ENCODE results near the gene RNF157.
"Not testable (repeated sequence)": the region's sequence is repeated elsewhere in the genome, so short reads cannot be mapped to it uniquely, and the experiment has no call there.

DNA sequence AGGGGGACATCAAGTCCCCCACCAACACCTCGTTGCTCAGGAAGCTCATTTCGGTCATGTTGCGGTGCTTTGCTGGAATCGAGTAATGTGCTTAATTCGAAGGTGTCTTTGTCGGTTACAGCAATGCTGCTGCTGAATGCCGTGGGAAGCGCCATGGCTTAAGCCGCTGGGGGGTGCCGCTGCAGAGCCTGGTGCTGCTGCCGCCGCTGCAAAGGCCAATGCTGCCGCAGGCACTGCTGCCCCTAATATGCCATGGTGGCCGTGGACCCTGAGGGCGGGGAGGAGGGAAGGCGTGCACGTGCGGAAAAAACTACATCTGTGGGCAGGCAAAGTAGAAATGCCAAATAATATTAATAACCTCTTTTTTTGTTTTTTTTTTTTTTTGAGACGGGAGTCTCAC lies 13.5 kb downstream of the RNF157 start:
- TF ChIP-seq, protein P1, sequence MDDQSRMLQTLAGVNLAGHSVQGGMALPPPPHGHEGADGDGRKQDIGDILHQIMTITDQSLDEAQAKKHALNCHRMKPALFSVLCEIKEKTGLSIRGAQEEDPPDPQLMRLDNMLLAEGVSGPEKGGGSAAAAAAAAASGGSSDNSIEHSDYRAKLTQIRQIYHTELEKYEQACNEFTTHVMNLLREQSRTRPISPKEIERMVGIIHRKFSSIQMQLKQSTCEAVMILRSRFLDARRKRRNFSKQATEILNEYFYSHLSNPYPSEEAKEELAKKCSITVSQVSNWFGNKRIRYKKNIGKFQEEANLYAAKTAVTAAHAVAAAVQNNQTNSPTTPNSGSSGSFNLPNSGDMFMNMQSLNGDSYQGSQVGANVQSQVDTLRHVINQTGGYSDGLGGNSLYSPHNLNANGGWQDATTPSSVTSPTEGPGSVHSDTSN (CRISPR knock-in tag; IDR thresholded peaks at IDR 0.05; ENCODE audit: borderline replicate concordance) = not testable (repeated sequence)
- not testable (repeated sequence) for TF ChIP-seq REL (CRISPR knock-in tag; conservative IDR thresholded peaks at IDR 0.05); U2AF1 (optimal IDR thresholded peaks at IDR 0.05; ENCODE audit: low read depth, low read length); RXRA (CRISPR knock-in tag; IDR thresholded peaks at IDR 0.05); SETDB1 (CRISPR knock-in tag; IDR thresholded peaks at IDR 0.05; ENCODE audit: borderline replicate concordance); CCDC6 (CRISPR knock-in tag; IDR thresholded peaks at IDR 0.05); ZNF274 (CRISPR knock-in tag; IDR thresholded peaks at IDR 0.05)
